Fibroblast of lung (primary cell): Measurements from ENCODE around the gene PPP1R13B. TPM values are rescaled to one million over a fixed set of nuclear protein-coding genes. Genes with fewer than 3 reads are reported as not detected.
A peak's percentile ranks its signal among the peaks of the same experiment; 100 is the strongest.

ENCODE experiments used
- DNase-seq, 2 donors: peaks; one replicate each; pipeline versions ENCODE4 v3.0.0 to v3.0.0-alpha.2; 2010; ENCODE audit warnings: low read depth in 2 of 2
- H2AFZ ChIP-seq: 2 replicates; pipeline ENCODE4 v1.5.1; 2012; ENCODE audit warnings: low read length, control low read depth, inconsistent platforms
- H3K27ac ChIP-seq: 2 replicates; pipeline ENCODE4 v1.5.1; 2011; ENCODE audit warnings: low read length, control low read depth; ENCODE audit not compliant: insufficient read depth
- H3K27me3 ChIP-seq: 2 replicates; pipeline ENCODE4 v1.5.1; 2011; ENCODE audit warnings: mild to moderate bottlenecking, low read length; ENCODE audit not compliant: control insufficient read depth, insufficient read depth
- H3K36me3 ChIP-seq: 2 replicates; pipeline ENCODE4 v1.5.1; 2011; ENCODE audit warnings: low read length; ENCODE audit not compliant: control insufficient read depth, insufficient read depth
- H3K4me1 ChIP-seq: 2 replicates; pipeline ENCODE4 v1.5.1; 2011; ENCODE audit warnings: low read length; ENCODE audit not compliant: control insufficient read depth, insufficient read depth; ENCODE audit errors: extremely low read depth
- H3K4me2 ChIP-seq: 2 replicates; pipeline ENCODE4 v1.5.1; 2011; ENCODE audit warnings: low read length, control low read depth; ENCODE audit not compliant: insufficient read depth; ENCODE audit errors: extremely low read depth
- H3K4me3 ChIP-seq, 4 experiments: fragments of 200-600 bp in 1 of 4; sonication (generic) in 1 of 4; replicated peaks in 1 of 4; 2 replicates each; pipeline ENCODE4 v1.5.1; 2011 to 2016; ENCODE audit warnings: low read length in 4 of 4, low read depth in 3 of 4, mild to moderate bottlenecking in 3 of 4, control low read depth in 2 of 4, inconsistent platforms in 1 of 4, mixed read lengths in 1 of 4; ENCODE audit not compliant: insufficient read depth in 1 of 4; ENCODE audit errors: control extremely low read depth in 1 of 4
- H3K79me2 ChIP-seq: 2 replicates; pipeline ENCODE4 v1.5.1; 2012; ENCODE audit warnings: mild to moderate bottlenecking, low read length, inconsistent platforms; ENCODE audit not compliant: control insufficient read depth, insufficient read depth
- H3K9ac ChIP-seq: 2 replicates; pipeline ENCODE4 v1.5.1; 2011; ENCODE audit warnings: mild to moderate bottlenecking, low read length, control low read depth; ENCODE audit not compliant: insufficient read depth
- H3K9me3 ChIP-seq: 2 replicates; pipeline ENCODE4 v1.5.1; 2012; ENCODE audit warnings: low read depth, low read length; ENCODE audit not compliant: control insufficient read depth, insufficient read depth
- H4K20me1 ChIP-seq: 2 replicates; pipeline ENCODE4 v1.5.1; 2011; ENCODE audit warnings: low read length; ENCODE audit not compliant: control insufficient read depth, insufficient read depth; ENCODE audit errors: extremely low read depth
- CTCF ChIP-seq, 2 donors: IDR thresholded peaks in 1 of 2; conservative IDR thresholded peaks in 1 of 2; 1 replicate in 1 of 2; 2 replicates in 1 of 2; pipeline ENCODE4 v1.5.1; 2011 to 2012; ENCODE audit warnings: low read length in 2 of 2, control low read depth in 1 of 2, inconsistent platforms in 1 of 2, low read depth in 1 of 2, mild to moderate bottlenecking in 1 of 2
- EZH2 ChIP-seq: IDR thresholded peaks from 2 replicates; pipeline ENCODE4 v1.5.1; 2012; ENCODE audit warnings: low read length, control low read depth, mild to moderate bottlenecking; ENCODE audit errors: missing control alignments
- polyA plus RNA-seq, 2 donors: library from polyadenylated mRNA; depleted of rRNA in 1 of 2; stranded (reverse) in 1 of 2; unstranded in 1 of 2; fragments of >200 nt; gene quantifications; 2 replicates each; pipeline ENCODE4 v1.2.1, GENCODE V29; 2011 to 2012; ENCODE audit warnings: missing spikeins in 1 of 2
- total RNA-seq: library from RNA; depleted of rRNA; stranded (reverse); fragments of >200 nt; gene quantifications from 2 replicates; pipeline ENCODE4 v1.2.1, GENCODE V29; 2014

The PPP1R13B gene
- total and polyA plus RNA-seq, 2 donors (not counting 1 experiment from before 2014, with no cell fraction given) = 2.0 to 2.7 TPM

DNA sequence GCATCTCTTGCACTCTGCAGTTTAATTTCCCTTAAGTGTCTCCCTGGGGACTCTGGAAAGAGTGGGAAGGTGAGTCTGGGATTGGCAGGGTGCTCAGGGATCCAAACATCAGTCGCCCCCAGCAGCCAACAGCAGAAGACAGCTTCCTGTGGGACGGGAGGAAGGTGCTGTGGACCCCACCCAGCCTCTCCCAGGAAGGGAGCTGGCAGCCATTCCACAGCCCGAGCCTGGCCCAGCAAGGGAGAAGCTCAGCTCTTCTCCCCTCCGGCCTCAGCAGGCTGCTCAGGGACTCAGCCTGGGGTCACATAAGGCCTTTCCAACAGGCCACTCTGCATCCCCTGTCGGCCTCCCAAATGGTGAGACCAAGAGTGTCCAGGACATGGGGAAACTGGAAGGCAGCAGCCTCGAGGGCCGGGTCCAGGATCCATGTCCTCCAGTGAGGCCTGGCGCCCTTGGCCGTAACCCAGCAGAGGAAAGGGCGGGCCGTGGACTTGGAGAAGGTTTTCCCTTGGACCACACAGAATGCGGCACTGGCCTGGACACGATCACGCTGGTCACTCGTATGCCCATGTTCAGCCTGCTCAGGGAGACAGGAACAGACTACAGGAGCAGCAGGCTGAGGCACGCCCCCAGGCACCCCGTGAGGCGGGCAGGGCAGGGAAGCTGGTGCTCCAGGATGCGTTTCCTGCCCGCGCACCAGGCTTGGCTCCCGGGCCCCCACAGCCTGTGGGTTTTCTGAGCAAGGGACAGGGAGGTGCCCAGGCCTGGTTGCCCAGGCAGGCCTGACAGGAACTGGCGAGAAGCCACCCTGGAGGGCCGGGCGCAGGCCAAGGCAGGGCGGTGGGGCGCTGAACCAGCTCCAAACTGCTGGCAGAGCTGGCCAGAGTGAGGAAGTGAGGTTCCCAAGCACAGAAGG is 135.6 kb downstream of the PPP1R13B start:
- no peak overlapping the region for H3K4me3 ChIP-seq
- DNase-seq = no peak
- no peaks in the 10 kb centered on the region for H4K20me1 ChIP-seq
- H3K9ac ChIP-seq = no peak overlapping the region
- H2AFZ ChIP-seq = no peak overlapping the region
- peak overlapping the region; percentile 22 for H3K27ac ChIP-seq
- no peak overlapping the region for H3K4me2 ChIP-seq
- H3K27me3 ChIP-seq = no peaks in the 10 kb centered on the region
- H3K9me3 ChIP-seq = no peaks in the 10 kb centered on the region
- TF ChIP-seq EZH2 (no peak), CTCF (conservative IDR thresholded peaks at IDR 0.05 in 1 of 2, IDR thresholded peaks at IDR 0.05 in 1 of 2; ENCODE audit: low read depth in 1 of 2, low read length in 2 of 2) (no peak)
- H3K79me2 ChIP-seq = peaks cover 26% of the 10 kb centered on the region
- peaks cover 2% of the 10 kb centered on the region for H3K4me1 ChIP-seq
- H3K36me3 ChIP-seq = peaks cover 17% of the 10 kb centered on the region

- no peak for DNase-seq
- Histone ChIP-seq H3K36me3 (peaks cover 22% of the 10 kb centered on the region), H3K4me3 (no peak overlapping the region), H3K9ac (no peak overlapping the region), H3K4me2 (no peak overlapping the region), H3K27me3 (no peaks in the 10 kb centered on the region), H3K27ac (no peak overlapping the region), H3K9me3 (no peaks in the 10 kb centered on the region), H4K20me1 (no peaks in the 10 kb centered on the region), H2AFZ (no peak overlapping the region), H3K79me2 (peaks cover 20% of the 10 kb centered on the region), H3K4me1 (peaks cover 2% of the 10 kb centered on the region)
- TF ChIP-seq CTCF (conservative IDR thresholded peaks at IDR 0.05 in 1 of 2, IDR thresholded peaks at IDR 0.05 in 1 of 2; ENCODE audit: low read depth in 1 of 2, low read length in 2 of 2) (no peak), EZH2 (no peak)
Observed at GRCh38 chr14:103710771-103711377, 136.5 kb downstream of the PPP1R13B start.

DNA sequence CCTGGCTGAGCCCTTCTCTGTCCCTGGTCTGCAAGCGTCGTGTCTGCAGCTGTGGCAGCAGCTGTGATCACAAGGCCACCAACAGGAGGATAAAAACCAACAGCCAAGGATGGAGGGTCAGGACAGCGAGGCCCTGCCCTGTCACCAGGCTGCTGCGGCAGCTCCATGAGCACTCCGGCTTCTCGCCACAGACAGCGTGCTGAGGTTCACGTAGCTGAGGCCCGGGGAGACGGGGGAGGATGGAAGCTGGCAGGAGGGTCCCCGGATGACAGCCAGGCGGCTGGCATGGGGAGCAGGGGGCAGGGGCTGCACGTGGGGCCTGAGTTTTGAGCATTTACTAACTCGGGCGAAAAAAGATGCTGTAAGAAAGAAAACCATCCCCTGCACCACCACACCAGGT is 137.6 kb downstream of the PPP1R13B start:
- no peak for TF ChIP-seq EZH2
- no peak for TF ChIP-seq CTCF (conservative IDR thresholded peaks at IDR 0.05 in 1 of 2, IDR thresholded peaks at IDR 0.05 in 1 of 2; ENCODE audit: low read depth in 1 of 2, low read length in 2 of 2)
- Histone ChIP-seq H3K9me3 (no peaks in the 10 kb centered on the region), H3K4me2 (no peak overlapping the region), H3K27me3 (no peaks in the 10 kb centered on the region), H4K20me1 (no peaks in the 10 kb centered on the region), H3K4me1 (peaks cover 2% of the 10 kb centered on the region), H2AFZ (no peak overlapping the region), H3K27ac (no peak overlapping the region), H3K79me2 (peaks cover 20% of the 10 kb centered on the region), H3K4me3 (no peak overlapping the region), H3K36me3 (peaks cover 26% of the 10 kb centered on the region), H3K9ac (no peak overlapping the region)
- no peak for DNase-seq
